EL (cell line): ENCODE data around the gene MVD.

Source experiments
- DNase-seq: peaks from one replicate; pipeline ENCODE4 v3.0.0-alpha.2; 2016

The MVD gene

DNA sequence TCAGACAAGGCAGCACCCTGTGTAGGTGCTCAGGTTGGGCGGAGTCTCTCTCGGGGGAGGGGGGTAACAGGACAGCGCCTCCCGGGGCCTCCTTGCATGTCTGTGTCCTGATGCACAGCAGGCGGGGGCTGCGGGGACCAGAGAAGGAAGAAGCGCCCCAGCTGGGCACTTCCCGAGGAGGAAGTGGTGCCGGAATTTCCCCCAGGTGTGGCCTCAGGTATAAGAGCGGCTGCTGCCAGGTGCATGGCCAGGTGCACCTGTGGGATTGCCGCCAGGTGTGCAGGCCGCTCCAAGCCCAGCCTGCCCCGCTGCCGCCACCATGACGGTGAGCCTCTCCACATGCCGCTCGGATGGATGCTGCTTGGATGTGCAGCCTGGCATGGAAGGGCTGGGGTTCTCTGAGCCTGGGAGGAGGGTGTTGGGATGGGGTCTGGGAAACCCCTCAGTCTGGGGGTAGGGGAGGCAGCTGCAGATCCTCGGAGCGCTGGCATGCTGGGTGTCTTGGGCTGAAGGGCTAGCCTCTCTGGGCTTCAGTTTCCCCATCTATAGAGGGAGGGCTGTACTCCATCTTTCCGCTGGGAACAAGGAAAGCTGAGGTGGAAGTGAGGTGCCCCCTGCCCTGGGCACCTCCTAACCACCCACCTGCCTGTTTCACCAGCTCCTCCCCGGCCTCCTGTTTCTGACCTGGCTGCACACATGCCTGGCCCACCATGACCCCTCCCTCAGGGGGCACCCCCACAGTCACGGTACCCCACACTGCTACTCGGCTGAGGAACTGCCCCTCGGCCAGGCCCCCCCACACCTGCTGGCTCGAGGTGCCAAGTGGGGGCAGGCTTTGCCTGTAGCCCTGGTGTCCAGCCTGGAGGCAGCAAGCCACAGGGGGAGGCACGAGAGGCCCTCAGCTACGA lies 24.3 kb downstream of the MVD start, which contains the start of gene IL17C:
Gene IL17C (plus strand): TSS at position 250 of the 908 bp plus-strand sequence. CDS start 70 bp downstream, at position 320.
- no peak for DNase-seq

DNA sequence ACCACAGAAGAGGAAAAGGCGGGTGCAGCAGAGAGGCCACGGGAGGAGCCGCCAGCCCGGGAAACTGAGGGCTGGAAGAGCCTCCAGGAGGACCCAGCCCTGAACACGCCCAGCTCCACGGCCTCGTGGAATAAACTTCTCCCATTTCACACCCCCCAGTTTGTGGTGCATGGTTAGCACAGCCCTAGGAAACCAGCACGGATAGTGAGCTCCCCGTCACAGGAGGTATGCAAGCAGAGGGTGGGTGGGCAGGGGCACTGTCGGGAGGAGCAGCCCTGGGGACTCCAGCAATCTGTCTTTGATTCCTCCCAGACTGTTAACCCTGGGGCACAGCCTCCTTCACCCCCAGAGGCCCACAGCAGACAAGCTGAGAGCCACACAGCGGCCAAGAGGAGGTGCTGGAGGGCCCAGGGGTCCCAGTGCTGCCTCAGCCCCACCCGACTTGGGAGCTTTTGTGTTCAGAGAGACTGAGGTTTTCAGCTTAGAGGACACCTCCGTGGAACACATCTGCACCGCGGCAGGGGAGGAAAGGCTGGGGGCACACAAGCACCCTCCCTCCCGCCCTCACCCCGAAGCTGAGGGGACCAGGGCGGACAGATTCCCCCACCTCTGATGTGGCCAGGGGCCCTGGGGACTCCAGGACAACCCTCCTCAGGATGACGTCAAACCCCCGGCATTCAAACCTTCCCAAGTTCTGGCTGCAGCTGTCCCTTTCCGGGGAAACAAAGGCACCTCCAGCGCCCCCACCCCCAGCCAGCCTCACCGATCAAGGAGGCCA lies 26.2 kb downstream of the MVD start:
- DNase-seq, result peak; percentile 23

DNA sequence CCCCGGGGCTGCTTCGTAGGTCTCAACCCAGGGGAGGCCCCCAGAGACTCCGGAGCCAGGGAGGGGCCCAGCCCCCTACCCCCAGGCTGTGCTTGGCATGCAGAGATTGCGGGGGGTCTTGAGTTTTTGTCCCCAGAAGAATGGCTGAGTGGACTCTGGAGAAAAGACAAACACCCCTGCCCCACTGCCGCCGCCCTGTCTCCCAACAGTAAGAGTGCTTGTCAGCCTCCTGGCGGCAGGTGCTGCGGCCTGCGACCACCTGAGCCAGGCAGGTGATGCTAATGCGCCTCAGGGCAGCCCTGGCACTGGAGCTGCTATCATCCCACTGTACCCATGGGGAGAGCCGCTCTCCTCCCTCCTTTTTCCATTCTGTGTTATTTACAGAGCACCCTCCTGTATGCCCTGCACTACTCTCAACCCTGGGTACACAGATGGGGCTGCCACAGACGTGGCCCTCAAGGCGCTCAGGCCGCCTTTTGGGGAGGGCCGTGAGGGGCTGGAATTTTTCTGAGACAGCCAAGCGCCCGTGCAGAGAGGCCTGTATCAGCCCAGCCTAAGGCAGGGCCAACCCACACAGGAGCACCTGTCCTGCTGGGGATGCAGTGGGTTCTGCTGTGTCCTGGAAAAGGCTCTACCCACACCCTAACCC lies 27.1 kb downstream of the MVD start:
- no peak for DNase-seq

DNA sequence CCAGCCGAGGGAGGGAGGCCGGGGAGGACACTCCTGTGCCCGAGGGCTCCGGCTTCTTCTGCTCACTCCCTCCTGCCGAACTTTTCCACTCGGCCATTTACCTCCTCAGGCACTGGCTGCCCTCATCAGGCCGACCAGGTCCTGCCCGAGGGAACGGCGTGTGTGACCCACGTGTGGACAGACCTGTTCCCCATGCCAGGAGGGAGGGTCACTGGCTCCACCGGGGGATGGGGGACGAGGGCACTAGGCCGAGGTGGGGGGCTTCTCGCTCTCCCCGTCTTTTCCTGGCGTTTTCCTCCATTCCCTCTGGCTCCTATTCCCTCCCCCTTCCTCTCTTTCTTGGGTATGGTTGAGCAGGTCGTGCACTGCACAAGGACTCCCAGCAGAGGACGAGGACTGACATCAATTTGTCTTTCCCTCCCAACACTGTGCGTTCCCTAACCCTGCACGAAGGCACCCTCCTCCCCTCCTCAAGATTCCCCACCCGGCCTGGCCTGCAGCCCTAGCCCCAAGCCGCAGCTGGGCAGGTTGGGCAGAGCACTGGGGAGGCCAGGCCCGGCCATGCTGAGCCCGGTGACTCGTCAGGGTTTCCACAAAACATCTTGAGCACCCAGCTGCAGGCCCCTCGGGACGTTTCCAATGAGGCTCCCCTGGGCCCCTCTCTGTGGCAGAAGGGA lies 27.8 kb downstream of the MVD start:
- peak; percentile 31 for DNase-seq

DNA sequence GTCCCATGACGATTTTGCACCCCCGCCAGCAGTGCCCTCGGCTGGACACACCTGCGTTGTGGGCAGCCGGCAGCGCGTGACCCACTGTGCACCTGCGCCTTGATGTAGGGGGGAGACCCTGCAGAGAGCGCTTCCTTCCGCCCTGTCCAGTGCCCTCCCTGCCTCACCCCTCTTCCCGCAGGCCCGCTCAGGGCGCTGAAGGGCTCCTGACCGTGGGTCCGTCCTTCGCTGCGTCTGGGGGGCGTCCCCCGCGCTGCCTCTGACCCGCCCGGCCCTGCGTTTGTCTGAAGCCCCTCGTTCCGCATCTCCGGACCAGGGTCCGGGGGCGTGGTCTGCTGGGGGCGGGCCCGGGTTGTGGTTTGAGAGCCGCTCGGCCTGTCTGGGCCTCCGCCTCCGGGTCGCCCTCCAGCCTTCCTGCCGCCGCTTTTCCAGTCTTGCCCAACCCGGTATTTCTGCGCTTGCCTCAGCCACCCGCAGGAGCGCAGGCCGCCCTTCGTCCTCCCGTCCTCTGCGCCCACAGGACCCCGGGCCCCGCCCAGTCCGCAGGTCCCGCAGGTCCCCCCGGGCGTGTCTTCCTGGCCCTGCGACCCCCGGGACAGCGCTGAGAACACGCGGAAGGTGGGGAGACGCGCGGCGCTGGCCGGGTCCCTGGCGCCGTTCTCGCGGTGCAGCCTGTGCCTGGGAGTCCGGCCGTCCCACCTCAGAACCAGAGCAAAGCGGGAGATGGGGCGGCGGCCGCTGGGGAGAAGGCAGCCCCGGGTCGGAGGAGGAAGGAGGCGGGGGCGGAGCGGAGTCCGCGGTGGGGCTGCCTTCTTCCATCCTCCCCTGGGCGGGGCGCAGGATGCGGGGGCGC lies 28.5 kb downstream of the MVD start:
- DNase-seq, result peak; percentile 70

DNA sequence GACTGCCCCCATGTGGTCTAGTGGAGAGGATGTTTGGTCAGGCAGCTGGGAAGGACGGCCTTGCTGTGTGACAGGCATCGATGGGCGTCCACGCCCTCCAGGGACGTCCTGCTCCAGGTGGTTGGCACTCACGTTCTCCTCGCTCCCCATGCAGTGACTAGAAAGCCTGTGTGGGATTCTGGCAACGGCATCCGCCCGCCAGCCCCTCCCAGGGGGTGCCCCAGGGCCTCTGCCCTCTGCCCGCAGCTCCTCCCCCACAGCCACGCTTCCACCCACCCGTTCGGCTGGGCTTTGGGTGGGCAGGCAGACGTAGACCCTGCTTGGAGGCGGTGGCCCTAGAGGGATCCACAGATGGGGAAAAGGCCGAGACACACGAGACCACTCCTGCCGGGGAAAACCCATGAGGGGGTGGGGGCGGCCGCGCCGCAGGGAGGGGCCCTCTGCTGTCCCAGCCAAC lies 29.2 kb downstream of the MVD start:
- peak; percentile 27 for DNase-seq

DNA sequence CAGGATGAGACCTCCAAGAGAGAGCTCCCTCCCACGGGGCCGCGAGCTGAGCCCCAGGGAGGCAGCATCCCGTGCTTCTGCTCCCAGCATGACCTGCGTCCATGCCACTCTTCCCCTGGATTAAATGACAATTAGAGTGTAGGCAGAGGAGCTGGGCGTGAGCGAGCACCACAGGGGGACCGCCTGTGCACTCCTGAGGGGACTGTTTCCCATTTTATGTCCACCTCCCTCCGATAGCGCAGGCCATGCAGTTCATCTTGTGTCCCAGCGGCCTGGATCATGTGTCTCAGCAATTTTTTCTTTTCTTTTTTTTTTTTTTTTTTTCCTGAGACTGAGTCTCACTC lies 30.3 kb downstream of the MVD start:
- DNase-seq, result no peak

DNA sequence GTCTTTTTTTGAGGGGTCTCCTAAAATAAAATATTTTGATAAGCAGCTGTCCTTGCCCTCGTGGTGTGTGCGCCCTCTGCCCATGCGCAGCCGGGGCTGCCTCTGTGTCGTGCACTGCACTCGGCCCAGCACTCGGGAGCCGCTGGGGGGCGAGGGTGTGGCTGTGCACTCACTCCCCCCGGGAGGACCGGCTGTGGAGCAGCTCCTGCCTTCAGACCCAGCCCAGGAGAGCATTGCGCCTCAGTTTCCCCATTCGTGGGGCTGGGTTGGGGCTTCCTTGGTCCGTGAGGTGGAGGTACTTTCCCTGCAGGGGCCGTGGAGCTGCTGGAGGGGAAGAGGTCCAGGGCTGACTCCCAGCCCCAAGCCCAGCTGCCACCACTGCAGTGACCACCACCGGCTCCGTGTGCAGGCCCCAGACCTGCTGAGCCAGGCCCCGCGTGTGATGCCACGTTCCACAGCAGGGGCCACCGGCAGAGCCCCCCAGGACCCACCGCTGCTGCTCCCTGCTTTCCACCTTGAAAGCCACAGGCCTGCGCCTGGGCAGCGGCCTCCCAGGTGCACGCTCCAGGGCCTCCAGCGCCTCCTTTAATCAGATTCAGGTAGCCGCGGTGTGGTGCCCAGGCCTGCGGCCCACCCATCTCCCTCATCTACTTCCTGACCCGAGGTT lies 30.8 kb downstream of the MVD start:
- DNase-seq, result no peak

DNA sequence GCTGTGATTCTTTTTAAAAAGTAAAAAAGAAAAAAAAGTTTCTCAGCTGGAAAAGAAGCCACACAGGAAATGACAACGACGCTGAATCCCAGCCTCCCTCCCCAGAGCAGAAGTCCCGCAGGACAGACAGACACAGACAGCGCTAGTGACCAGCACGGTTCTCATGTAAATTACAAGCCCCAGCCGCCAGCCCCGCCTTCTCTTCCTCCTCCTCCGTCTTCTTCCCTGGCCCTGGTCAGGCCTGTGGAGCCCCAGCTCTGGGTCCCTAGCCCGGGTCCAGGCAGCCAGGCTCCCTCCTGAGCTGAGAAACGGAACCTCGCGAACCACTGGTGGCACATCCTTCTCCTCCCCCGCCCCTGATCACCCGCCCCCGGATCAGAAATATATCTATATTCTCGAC lies 31.5 kb downstream of the MVD start:
- DNase-seq, result no peak

DNA sequence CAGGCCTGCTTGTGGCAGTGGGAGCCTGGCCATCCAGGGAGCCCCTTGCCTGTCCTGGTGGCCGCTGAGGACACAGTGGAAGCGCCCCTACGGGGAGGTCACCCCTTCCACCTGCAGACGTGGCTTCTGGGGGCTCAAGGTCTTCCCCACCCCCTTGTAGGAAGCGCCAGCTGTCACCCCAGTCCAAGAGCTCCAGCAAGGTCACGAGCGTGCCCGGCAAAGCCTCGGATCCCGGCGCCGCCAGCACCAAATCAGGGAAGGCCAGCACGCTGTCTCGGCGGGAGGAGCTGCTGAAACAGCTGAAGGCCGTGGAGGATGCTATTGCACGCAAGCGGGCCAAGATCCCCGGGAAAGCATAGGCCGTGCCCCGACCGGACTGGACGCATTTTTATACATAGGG lies 31.9 kb downstream of the MVD start:
- no peak for DNase-seq

DNA sequence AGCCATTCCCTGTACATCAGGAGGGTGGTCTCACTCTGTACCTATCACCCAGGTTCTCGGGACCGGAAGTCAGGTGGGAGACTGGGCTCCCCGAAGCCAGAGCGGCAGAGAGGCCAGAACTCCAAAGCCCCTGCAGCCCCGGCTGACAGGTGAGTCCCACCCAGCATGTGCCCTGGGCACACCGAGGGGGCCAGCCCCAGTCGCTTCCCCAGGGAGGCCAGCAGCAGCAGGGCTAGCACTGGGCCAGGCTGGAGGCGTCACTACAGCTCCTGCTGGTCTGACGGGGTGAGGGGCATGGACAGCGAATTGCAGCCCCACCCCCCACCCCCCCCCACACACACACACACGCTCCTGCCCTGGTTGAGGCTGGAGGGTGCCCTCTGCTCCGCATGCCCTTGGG lies 32.5 kb downstream of the MVD start:
- DNase-seq, result no peak

DNA sequence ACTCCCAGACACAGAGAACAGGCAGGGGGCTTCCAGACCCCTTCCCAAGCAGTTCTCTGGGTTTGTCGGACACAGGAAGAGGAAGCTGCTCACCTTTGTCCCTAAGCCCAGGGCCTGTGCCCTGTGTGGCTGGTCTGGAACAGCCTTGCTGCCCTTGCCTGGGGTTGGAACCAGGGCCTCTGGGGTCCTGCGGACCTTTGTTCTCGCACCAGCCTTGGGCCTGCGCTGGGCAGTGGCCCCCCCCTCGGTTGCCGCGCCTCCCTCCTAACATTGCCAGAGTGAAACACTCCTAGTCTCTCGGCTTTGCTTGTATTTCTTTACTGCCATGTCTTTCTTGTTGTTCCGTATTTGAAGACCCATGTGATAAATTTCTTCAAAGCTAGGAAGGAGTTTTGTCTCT lies 33.1 kb downstream of the MVD start:
- DNase-seq, result no peak

DNA sequence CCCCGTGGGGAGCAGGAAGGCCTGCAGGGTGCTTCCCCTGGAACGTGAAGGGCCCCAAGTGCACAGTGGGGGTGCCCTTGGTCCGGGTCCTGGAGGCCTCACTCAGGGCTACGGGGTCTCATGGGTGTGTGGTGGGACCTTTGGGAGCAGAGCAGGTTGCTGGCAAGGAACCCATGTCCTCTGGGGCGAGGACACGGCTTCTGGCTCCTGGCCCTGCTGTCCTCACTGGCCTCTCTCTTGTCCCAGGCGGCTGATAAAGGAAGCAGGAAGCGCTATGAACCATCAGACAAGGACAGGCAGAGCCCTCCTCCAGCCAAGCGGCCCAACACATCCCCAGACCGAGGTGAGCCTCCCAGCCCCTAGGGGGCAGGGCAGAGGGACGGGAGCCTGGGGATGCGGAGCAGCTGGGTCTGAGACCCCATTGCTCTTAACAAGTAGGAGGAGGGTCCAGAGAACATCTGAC lies 34.3 kb downstream of the MVD start:
- no peak for DNase-seq

DNA sequence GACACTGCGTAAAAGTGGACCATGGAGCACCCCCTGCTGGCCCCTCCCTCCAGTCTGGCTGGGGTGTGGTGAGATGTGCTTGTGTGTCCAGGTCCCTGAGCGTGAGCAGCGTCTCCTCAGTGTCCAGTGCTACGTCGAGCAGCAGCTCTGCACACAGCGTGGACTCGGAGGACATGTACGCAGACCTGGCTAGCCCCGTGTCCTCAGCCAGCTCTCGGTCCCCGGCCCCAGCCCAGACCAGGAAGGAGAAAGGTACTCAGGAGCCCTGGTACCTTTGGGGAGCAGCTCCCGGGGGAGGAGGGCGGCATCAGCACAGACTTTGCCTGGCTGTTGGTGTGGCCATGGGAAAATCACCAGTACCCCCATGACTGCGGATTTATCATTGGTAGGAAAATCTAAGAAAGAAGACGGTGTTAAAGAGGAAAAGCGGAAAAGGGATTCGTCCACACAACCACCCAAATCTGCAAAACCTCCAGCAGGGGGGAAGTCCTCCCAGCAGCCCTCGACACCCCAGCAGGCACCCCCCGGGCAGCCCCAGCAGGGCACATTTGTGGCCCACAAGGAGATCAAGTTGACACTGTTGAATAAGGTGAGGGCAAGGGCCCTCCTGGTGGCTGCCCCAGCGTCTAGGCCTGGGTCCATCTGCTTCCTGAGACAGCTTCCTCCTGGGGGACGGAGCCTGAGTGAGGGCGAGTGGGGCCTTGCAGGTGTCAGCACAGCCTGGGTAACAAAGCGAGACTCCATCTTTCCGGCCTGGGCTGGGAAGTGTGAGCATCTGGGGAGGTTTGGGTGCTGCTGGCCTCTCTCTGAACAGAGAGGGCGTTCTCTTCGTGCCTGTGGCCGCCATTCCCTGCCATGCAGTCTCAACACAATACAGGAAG lies 35.1 kb downstream of the MVD start:
- DNase-seq, result no peak

DNA sequence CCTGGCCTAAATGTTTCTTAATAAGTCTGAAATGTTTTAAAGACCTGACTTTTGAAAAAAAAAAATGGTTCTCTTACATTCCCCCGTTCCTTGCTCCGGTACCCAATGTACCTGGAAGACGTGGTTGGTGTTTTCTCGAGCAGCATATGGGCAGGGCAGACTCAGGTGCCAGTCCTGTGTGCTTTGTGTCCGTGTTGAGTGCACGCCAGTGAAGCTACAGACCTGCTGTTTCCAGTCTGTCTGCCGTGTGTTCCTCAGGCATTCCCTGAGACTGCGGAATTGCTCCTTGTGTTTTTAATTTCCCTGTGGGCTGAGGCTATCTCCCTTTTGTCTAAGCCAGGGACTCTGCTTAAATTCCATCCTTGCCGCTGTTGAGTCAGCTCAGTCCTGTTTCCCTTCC lies 36.2 kb downstream of the MVD start:
- no peak for DNase-seq

DNA sequence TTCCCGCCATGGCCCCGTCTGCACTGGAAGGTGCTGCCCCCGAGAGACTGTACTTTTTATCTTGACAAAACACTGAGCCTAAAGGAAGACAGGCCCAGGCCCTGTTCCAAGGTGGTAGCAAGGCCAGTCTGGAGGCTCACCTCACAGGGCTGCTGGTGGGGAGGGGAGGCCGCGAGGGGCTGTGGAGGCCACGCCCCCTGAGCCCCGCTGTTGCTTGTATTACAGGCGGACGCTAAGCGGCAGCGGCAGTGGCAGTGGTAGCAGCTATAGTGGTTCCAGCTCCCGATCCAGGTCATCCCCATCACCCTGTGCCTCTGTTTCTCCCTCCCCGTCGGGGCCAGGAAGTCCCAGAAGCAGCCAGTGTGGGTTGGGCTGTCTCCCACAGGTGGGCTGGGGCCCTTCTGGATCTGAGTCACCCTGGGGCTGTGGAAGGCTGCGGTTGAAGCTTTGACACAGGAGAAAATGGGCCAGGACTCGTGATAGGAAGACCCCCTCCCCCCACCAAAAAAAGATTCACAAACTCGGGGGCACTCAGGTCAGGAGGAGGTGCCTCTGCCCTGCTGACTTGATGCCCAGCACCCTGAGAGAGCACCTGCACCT lies 37.8 kb downstream of the MVD start:
- no peak for DNase-seq

DNA sequence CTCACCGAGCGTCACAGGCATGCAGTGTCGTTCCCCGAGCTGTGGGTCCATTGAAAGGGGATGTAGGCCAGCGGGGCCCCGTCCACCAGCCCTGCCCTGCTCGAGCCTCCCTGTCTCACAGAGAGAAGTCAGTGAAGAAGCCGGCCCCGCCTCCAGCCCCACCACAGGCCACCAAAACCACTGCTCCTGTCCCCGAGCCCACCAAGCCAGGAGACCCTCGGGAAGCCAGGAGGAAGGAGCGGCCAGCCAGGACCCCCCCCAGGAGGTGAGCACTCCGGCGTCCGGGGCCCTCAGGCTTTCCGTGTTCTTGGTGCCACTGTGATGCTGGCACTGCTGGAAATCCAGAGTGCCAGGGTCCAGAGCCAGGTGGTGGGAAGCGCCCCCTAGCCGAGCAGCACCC lies 38.4 kb downstream of the MVD start:
- no peak for DNase-seq

DNA sequence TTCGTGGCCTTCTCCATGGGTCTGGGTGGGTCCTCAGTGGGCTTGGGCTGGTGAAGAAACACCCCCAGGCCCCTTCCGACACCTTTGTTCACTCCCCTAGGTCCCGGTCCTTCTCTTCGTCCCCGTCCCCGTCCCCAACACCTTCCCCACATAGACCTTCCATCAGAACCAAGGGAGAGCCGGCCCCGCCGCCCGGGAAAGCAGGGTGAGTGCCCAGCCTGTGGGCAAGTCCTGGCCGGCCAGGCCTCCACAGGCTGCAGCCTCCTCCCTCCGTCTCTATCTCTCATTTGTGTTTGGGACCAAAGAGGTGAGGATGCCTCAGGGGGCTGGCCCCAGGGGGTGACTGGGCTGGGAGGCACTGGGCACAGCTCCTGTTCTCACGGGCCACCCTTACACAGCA lies 39.0 kb downstream of the MVD start:
- DNase-seq, result no peak

DNA sequence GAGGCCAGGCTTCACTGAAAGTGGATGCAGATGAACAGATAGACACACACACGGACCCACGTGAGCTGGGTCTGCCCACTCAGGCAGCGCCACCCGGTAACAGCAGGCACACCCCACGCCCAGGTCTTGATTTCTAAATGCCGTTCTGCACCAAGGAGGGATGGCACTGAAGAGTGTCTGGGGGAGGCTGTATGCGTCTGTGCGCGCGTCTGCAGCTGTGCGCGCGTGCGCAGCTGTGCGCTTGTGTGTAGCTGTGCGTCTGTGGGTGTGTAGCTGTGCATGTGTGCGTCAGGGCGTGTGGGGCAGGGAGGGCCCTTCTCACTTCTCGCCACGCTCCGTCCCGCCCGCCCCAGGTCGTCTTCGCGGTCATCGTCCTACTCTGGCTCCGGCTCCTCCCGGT lies 40.0 kb downstream of the MVD start:
- DNase-seq, result no peak

DNA sequence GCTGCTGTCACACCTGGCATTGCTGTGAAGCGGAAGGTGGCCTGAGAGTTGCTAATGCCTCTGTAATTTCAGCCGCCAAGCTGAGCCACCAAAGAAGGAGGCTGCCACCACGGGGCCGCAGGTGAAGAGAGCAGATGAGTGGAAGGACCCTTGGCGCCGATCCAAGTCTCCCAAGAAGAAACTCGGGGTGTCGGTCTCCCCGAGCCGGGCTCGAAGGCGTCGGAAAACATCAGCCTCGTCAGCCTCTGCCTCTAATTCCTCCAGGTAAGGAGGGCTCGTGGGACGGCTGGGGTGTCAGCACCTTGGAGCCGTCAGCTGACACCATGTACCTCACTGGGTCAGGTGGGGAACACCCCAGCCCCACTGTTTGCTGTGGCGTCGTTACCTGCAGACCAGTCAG lies 40.8 kb downstream of the MVD start:
- DNase-seq, result no peak
